ENCODE results near the gene CCDC51. TPM values are rescaled to one million over a fixed set of nuclear protein-coding genes. Genes with fewer than 3 reads are reported as not detected.

The CCDC51 gene
- total RNA-seq, 2 donors from 2014 or later: 12.7 to 14.8 TPM

DNA sequence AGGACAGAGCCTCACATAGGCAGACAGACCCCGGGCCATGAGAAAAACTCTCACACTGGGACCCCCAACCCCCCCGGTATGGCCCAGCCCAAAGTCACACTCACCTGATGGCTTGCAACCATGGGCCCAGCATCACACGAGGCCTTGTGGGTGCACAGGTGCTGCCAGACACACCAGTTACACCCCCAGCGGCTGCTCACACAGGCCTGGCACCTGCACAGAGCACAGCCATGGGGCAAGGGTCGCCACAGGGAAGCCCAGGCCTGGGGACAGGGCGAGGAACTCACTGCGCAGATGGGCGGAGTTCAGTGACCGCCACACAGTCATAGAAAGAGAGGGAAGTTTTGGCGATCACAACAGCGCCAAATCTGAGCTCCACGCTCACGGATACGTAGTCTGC lies 19.4 kb downstream of the CCDC51 start:
- intact Hi-C loops (cut with DNase I): no loop called here

GRCh38 chr3:48419597-48419996 lies 20.3 kb downstream of the CCDC51 start:
- Histone ChIP-seq H3K36me3 (peaks cover 15 to 24% of the 10 kb centered on the region in 2 donors), H3K4me1 (replicated peaks) (no peaks in the 10 kb centered on the region), H3K27ac (no peak overlapping the region), H3K9me3 (no peaks in the 10 kb centered on the region), H3K4me3 (no peak overlapping the region), H3K27me3 (replicated peaks; ENCODE audit: insufficient read depth) (no peaks in the 10 kb centered on the region)
- DNase-seq (ENCODE audit: low spot score): no peak
- WGBS: 83% methylated on average over 17 of the region's 17 CpGs
- intact Hi-C loops (cut with DNase I): no loop called here
- TF ChIP-seq, protein P1, sequence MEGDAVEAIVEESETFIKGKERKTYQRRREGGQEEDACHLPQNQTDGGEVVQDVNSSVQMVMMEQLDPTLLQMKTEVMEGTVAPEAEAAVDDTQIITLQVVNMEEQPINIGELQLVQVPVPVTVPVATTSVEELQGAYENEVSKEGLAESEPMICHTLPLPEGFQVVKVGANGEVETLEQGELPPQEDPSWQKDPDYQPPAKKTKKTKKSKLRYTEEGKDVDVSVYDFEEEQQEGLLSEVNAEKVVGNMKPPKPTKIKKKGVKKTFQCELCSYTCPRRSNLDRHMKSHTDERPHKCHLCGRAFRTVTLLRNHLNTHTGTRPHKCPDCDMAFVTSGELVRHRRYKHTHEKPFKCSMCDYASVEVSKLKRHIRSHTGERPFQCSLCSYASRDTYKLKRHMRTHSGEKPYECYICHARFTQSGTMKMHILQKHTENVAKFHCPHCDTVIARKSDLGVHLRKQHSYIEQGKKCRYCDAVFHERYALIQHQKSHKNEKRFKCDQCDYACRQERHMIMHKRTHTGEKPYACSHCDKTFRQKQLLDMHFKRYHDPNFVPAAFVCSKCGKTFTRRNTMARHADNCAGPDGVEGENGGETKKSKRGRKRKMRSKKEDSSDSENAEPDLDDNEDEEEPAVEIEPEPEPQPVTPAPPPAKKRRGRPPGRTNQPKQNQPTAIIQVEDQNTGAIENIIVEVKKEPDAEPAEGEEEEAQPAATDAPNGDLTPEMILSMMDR (IDR thresholded peaks at IDR 0.05): no peak
- no peak for TF ChIP-seq POLR2AphosphoS5 (IDR thresholded peaks at IDR 0.05)
- TF ChIP-seq POLR2A (IDR thresholded peaks at IDR 0.05): no peak

More for the DNA sequence above, 19.4 kb downstream of the CCDC51 start:
- no peak for DNase-seq (ENCODE audit: low spot score)
- TF ChIP-seq, protein P1 (IDR thresholded peaks at IDR 0.05): no peak
- TF ChIP-seq POLR2A (IDR thresholded peaks at IDR 0.05) (no peak), POLR2AphosphoS5 (IDR thresholded peaks at IDR 0.05) (no peak)
- no peak overlapping the region for H3K27ac ChIP-seq
- H3K4me1 ChIP-seq (replicated peaks): peaks cover 6% of the 10 kb centered on the region
- whole genome bisulfite sequencing: 86% methylated on average over 14 of the region's 14 CpGs
- no peak overlapping the region for H3K4me3 ChIP-seq
- no peaks in the 10 kb centered on the region for H3K27me3 ChIP-seq (replicated peaks; ENCODE audit: insufficient read depth)
- H3K9me3 ChIP-seq: no peaks in the 10 kb centered on the region
- H3K36me3 ChIP-seq: peaks cover 5 to 15% of the 10 kb centered on the region in 2 donors

- H3K27ac ChIP-seq: no peak overlapping the region
- WGBS: 90% methylated on average over 8 of the region's 9 CpGs
Measured at GRCh38 chr3:48419149-48419548, 20.8 kb downstream of the CCDC51 start.

DNA sequence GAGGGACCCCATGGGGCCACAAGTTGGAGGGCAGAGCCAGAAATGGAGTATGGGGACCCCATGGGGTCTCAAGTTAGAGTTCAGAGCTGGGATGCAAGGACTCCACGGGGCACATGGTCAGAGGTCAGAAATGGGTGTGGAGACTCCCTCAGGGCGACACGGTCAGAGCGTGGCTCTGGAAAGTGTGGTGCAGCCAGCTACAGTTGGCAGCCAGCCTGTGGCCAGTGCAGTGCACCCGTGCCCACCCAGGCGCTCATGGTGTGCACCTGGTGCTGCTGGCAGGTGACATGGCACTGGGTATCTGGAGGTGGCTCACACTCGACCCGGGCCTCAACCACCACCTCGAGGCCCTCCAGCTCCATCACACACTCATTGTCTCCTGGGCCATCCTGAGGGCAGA lies 21.3 kb downstream of the CCDC51 start:
- Histone ChIP-seq H3K27ac (no peak overlapping the region), H3K27me3 (replicated peaks; ENCODE audit: insufficient read depth) (no peaks in the 10 kb centered on the region), H3K9me3 (no peaks in the 10 kb centered on the region), H3K4me3 (no peak overlapping the region), H3K4me1 (replicated peaks) (no peaks in the 10 kb centered on the region), H3K36me3 (peaks cover 15 to 34% of the 10 kb centered on the region in 2 donors)
- DNase-seq (ENCODE audit: low spot score): no peak
- TF ChIP-seq POLR2AphosphoS5 (IDR thresholded peaks at IDR 0.05) (no peak), POLR2A (IDR thresholded peaks at IDR 0.05) (no peak)
- TF ChIP-seq, protein P1 (IDR thresholded peaks at IDR 0.05): no peak
- WGBS: 78% methylated on average over 8 of the region's 9 CpGs
- intact Hi-C loops (cut with DNase I): no loop called here

More at GRCh38 chr3:48419149-48419548, 20.8 kb downstream of the CCDC51 start:
- TF ChIP-seq POLR2AphosphoS5 (IDR thresholded peaks at IDR 0.05) (no peak), POLR2A (IDR thresholded peaks at IDR 0.05) (no peak)
- Histone ChIP-seq H3K36me3 (peaks cover 15 to 29% of the 10 kb centered on the region in 2 donors), H3K27me3 (replicated peaks; ENCODE audit: insufficient read depth) (no peaks in the 10 kb centered on the region), H3K9me3 (no peaks in the 10 kb centered on the region), H3K4me1 (replicated peaks) (no peaks in the 10 kb centered on the region), H3K4me3 (no peak overlapping the region)
- intact Hi-C loops (cut with DNase I): no loop called here
- DNase-seq (ENCODE audit: low spot score): no peak

- no peak for DNase-seq (ENCODE audit: low spot score)
- 90% methylated on average over 17 of the region's 17 CpGs for WGBS
- H3K27me3 ChIP-seq (replicated peaks; ENCODE audit: insufficient read depth): no peaks in the 10 kb centered on the region
- no peak overlapping the region for H3K27ac ChIP-seq
- no peak overlapping the region for H3K4me3 ChIP-seq
- intact Hi-C loops (cut with DNase I): no loop called here
- TF ChIP-seq POLR2AphosphoS5 (IDR thresholded peaks at IDR 0.05) (no peak), POLR2A (IDR thresholded peaks at IDR 0.05) (no peak)
- TF ChIP-seq, protein P1 (IDR thresholded peaks at IDR 0.05): no peak
- H3K36me3 ChIP-seq: peaks cover 16 to 39% of the 10 kb centered on the region in 2 donors
- H3K9me3 ChIP-seq: no peaks in the 10 kb centered on the region
- no peaks in the 10 kb centered on the region for H3K4me1 ChIP-seq (replicated peaks)
Measured at GRCh38 chr3:48418140-48418539, 21.8 kb downstream of the CCDC51 start.

All from prostate gland (tissue), 2 donors.